Stimulated activated CD4-positive, alpha-beta T cell treated with anti-CD3 and anti-CD28 coated beads, Interleukin-1b, Interleukin-23, amount 100 ng/mL, for 24 hours (primary cell): ENCODE measurements around the gene IMPDH2.

Source experiments
- DNase-seq, 4 experiments: peaks; one replicate each; pipeline ENCODE4 v3.0.0-alpha.2; 2020; ENCODE audit warnings: low read depth in 4 of 4, low spot score in 1 of 4

Gene IMPDH2

DNA sequence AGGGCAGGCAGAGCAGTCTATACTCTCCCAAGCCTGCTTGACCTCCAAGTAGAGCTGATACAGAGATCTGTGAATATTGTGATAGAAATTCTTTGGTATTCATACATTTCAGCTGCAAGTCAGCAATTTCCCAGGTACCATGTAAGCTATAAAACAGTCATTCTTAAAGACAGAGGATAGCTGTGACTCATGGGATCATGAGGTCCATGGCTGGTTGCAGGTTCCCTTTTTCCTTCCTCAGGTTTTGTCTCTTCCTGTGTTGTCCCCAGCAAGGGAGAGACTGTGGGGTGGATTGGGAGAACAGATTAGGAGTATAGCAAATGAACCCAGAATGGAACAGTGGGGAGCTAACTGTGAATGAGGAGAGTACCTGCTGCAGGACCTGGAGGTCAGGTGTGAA lies 44.5 kb downstream of the IMPDH2 start:
- DNase-seq: no peak

DNA sequence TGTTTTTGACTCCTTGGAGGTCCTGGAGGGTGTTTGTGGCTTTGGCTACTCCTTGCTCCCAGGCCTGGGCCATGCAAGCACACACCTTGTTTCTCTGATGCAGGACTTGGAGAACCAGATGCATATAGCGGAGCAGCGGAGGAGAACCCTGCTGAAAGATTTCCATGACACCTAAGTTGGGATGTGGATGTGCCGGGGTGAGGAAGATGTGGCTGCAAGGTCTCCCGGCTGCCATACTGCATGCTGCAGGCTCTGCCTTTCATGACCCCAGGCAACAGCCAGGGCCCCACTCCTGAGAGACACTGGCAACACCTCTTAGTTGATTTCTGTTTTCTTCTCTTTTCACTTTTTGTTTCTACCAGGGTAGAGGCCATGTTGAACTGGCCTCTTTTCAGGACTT lies 46.1 kb downstream of the IMPDH2 start:
- no peak for DNase-seq

DNA sequence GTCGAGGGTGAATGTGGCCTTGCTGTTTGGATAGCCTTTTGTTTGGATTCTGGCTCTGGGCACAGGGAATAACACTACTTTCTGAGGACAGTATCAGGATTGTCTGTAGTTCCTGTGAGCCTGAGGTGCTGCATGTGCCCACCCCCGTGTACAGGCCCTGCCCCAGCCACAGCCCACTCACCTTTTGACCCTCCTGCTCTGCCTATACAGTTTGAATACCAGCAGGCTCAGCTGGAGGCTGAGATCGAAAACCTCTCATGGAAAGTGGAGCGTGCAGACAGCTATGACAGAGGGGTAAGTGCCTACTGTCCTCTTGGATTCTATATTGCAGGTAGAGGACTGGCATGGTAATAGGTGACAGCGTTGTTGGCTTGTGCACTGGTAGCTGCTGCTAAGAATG lies 46.5 kb downstream of the IMPDH2 start:
- no peak for DNase-seq

DNA sequence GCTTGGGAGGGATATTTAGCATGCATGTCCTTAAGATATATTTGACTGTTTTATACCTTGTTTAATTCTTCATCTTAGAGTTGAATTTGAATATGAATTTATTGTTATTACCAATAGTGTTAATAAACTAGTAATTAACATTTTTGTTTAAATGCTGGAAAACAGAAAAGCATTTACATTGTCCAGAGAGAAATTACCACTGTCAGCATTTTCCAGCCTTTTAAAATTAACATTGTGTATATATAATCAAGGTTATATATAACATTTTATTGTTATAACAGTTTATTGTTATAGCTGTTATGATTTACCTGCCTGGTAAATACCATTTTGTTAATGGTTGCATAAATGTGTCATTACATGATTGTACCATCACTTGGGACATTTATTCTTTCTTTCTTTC lies 47.2 kb downstream of the IMPDH2 start:
- DNase-seq: no peak

DNA sequence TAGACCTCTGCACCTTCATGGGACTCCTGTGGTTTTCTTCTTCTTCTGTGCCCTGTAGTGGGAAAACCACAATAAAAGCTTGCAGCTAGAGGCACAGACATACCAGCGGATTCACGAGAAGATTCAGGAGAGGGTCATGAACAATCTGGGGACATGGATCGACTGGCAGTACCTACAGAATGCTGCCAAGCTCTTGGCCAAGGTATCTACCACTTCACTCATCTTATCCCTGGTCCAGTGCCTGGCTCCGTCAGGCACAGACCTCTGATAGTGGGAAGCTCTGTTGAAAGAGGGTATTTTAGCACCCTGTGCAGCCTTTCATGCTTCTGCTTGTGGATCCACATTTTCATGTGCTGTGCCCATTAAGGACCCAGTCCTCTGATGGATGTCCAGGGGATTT lies 48.9 kb downstream of the IMPDH2 start:
- DNase-seq: no peak

DNA sequence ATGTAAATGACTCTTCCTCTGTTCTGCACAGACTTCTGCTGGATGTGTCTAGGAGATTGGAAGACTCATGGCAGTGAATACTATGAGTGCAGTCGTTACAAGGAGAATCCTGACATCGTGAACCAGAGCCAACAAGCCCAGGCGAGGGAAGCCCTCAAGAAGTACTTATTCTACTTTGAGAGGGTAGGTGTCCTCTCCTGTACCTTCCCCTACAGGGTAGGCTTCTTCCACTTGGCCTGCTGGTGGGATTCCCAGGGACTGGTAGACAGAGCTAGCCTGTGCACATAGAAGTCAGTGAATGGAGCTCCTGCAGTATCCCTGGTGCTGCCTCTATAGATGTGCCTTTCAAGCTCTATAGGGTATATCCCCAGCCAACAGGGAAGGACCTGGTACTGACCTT lies 49.7 kb downstream of the IMPDH2 start:
- no peak for DNase-seq
